ENCODE results near the gene FAM117A.

The FAM117A gene

DNA sequence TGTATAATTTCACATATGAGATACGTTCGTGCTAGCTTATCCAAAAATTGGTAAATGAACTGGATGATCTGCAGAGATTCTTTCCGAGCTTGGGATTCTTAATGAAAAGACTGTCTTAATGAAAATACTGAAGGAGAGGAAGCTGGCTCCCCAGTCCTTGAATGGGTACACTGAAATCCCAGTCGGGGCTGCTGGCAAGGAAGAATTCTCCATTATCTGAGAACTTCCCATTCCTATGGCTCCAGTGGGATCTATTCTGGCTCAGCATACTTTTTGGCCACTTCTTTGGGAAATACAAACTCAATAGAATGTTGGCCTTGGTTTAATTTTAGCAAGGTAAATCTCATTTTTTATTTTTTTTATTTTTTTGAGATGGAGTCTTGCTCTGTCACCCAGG lies 32.5 kb downstream of the FAM117A start:
- H3K27me3 ChIP-seq (ENCODE audit: control insufficient read depth, low read length): no peaks in the 10 kb centered on the region
- no peaks in the 10 kb centered on the region for H4K20me1 ChIP-seq (ENCODE audit: control insufficient read depth, insufficient read depth, low read depth, low read length)
- H3K4me3 ChIP-seq (ENCODE audit: low read length): no peak overlapping the region
- no peaks in the 10 kb centered on the region for H3F3A ChIP-seq (ENCODE audit: control insufficient read depth, insufficient read depth)
- TF ChIP-seq, protein P1, sequence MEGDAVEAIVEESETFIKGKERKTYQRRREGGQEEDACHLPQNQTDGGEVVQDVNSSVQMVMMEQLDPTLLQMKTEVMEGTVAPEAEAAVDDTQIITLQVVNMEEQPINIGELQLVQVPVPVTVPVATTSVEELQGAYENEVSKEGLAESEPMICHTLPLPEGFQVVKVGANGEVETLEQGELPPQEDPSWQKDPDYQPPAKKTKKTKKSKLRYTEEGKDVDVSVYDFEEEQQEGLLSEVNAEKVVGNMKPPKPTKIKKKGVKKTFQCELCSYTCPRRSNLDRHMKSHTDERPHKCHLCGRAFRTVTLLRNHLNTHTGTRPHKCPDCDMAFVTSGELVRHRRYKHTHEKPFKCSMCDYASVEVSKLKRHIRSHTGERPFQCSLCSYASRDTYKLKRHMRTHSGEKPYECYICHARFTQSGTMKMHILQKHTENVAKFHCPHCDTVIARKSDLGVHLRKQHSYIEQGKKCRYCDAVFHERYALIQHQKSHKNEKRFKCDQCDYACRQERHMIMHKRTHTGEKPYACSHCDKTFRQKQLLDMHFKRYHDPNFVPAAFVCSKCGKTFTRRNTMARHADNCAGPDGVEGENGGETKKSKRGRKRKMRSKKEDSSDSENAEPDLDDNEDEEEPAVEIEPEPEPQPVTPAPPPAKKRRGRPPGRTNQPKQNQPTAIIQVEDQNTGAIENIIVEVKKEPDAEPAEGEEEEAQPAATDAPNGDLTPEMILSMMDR (IDR thresholded peaks at IDR 0.05; ENCODE audit: low read depth, low read length, poor library complexity, severe bottlenecking): no peak
- TF ChIP-seq EZH2phosphoT487 (IDR thresholded peaks at IDR 0.05; ENCODE audit: borderline replicate concordance, low read length): no peak
- no peaks in the 10 kb centered on the region for H3K79me2 ChIP-seq (ENCODE audit: control insufficient read depth, low read length)
- no peaks in the 10 kb centered on the region for H3K9me3 ChIP-seq (ENCODE audit: control insufficient read depth, insufficient read depth, low read length)
- H3K4me1 ChIP-seq (ENCODE audit: control insufficient read depth, low read length): no peaks in the 10 kb centered on the region
- no peak overlapping the region for H3K4me2 ChIP-seq (ENCODE audit: low read length)
- no peaks in the 10 kb centered on the region for H3K36me3 ChIP-seq (ENCODE audit: control insufficient read depth, low read length)
- H3K9me2 ChIP-seq (replicated peaks; ENCODE audit: control insufficient read depth, low read length): no peaks in the 10 kb centered on the region
- H3K27ac ChIP-seq (ENCODE audit: low read depth, low read length): no peak overlapping the region

DNA sequence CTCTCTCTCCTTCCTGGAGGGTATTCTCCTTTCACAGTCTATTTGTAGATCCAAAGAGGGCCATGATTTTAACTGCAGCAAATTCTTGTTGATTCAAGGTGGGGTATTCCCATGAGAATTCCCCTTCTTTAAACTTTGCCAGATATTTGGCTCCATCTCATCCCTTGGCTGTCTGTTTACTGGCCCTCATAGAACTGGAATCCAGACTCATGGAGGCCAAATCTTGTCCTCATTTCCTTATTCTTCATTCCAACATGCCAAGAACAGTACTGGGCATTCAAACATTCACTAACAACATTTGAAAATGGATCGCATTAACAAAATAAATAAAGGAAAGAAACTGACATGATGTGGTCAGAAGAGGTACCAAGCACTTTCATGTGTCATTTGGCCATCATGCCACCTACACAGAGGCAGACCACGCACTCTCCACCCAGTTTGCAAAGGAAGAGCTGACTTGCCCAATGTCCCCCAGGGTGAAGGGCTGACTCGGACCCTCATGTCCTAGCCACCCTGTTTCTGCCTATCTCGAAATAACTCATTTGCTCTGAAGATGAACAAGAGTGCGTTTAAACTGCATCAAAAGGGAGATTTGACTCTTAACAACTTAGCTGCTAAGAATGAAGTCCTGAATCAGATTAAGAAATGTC lies 33.0 kb downstream of the FAM117A start:
- no peak overlapping the region for H3K4me2 ChIP-seq (ENCODE audit: low read length)
- H3K79me2 ChIP-seq (ENCODE audit: control insufficient read depth, low read length): no peaks in the 10 kb centered on the region
- no peak overlapping the region for H3K4me3 ChIP-seq (ENCODE audit: low read length)
- no peaks in the 10 kb centered on the region for H3K4me1 ChIP-seq (ENCODE audit: control insufficient read depth, low read length)
- no peak overlapping the region for H3K27ac ChIP-seq (ENCODE audit: low read depth, low read length)
- no peaks in the 10 kb centered on the region for H3F3A ChIP-seq (ENCODE audit: control insufficient read depth, insufficient read depth)
- H3K36me3 ChIP-seq (ENCODE audit: control insufficient read depth, low read length): no peaks in the 10 kb centered on the region
- no peaks in the 10 kb centered on the region for H3K27me3 ChIP-seq (ENCODE audit: control insufficient read depth, low read length)
- no peaks in the 10 kb centered on the region for H4K20me1 ChIP-seq (ENCODE audit: control insufficient read depth, insufficient read depth, low read depth, low read length)
- H3K9me3 ChIP-seq (ENCODE audit: control insufficient read depth, insufficient read depth, low read length): no peaks in the 10 kb centered on the region
- TF ChIP-seq, protein P1 (IDR thresholded peaks at IDR 0.05; ENCODE audit: low read depth, low read length, poor library complexity, severe bottlenecking): no peak
- no peak for TF ChIP-seq EZH2phosphoT487 (IDR thresholded peaks at IDR 0.05; ENCODE audit: borderline replicate concordance, low read length)
- H3K9me2 ChIP-seq (replicated peaks; ENCODE audit: control insufficient read depth, low read length): no peaks in the 10 kb centered on the region

DNA sequence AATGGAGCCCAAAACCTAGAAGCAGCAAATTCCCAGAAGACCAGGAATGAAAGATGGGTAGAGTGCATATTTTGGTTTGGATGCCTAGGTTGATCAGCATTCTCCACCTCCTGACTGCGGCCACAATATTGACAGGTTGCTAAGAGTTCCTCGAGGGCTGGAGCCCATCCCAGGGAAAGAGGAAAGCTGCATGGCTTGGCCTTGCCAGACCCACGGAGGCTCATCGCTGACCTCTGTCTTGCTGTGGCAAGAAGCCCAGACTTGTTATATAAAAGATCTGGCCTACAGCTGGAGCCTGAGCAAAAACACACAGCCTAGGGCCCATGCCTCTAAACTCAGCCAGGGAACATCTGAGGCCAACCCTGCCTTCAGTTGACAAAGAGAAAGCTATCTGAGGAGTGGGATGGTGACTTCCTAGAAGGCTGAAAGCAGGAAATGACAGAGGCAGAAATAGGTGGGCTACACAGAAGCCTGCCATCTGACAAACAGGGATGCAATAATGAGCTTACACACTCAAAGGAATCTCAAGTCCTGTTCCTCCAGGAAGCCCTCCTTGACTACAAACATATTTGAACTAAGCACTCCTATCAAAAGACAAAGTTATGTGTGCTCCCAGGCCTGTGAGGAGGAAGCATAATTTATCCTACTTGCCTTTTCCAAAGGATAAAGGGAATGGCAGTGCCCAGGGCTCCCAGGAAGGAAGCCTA lies 33.7 kb downstream of the FAM117A start:
- no peak for TF ChIP-seq EZH2phosphoT487 (IDR thresholded peaks at IDR 0.05; ENCODE audit: borderline replicate concordance, low read length)
- TF ChIP-seq, protein P1 (IDR thresholded peaks at IDR 0.05; ENCODE audit: low read depth, low read length, poor library complexity, severe bottlenecking): no peak
- Histone ChIP-seq H3K4me3 (ENCODE audit: low read length) (no peak overlapping the region), H3K27ac (ENCODE audit: low read depth, low read length) (no peak overlapping the region), H3K79me2 (ENCODE audit: control insufficient read depth, low read length) (no peaks in the 10 kb centered on the region), H3K4me2 (ENCODE audit: low read length) (no peak overlapping the region), H3K27me3 (ENCODE audit: control insufficient read depth, low read length) (no peaks in the 10 kb centered on the region), H3K4me1 (ENCODE audit: control insufficient read depth, low read length) (no peaks in the 10 kb centered on the region), H4K20me1 (ENCODE audit: control insufficient read depth, insufficient read depth, low read depth, low read length) (no peaks in the 10 kb centered on the region), H3F3A (ENCODE audit: control insufficient read depth, insufficient read depth) (no peaks in the 10 kb centered on the region), H3K9me2 (replicated peaks; ENCODE audit: control insufficient read depth, low read length) (no peaks in the 10 kb centered on the region), H3K36me3 (ENCODE audit: control insufficient read depth, low read length) (no peaks in the 10 kb centered on the region), H3K9me3 (ENCODE audit: control insufficient read depth, insufficient read depth, low read length) (no peaks in the 10 kb centered on the region)

Data from DOHH2 (cell line).